ENCODE data around the gene HIVEP1.

Gene HIVEP1

GRCh38 chr6:11994875-11995461 lies 17.1 kb upstream of the HIVEP1 start:
- no peak for DNase-seq

GRCh38 chr6:11996751-11997150 lies 15.4 kb upstream of the HIVEP1 start:
- DNase-seq = no peak

- no peak for DNase-seq
Observed at GRCh38 chr6:11999246-11999645, 12.9 kb upstream of the HIVEP1 start.

GRCh38 chr6:12000174-12000573 lies 11.9 kb upstream of the HIVEP1 start:
- DNase-seq = no peak

- no peak for DNase-seq
Observed at GRCh38 chr6:12001004-12001705, 11.0 kb upstream of the HIVEP1 start.

GRCh38 chr6:12001706-12002435 lies 10.2 kb upstream of the HIVEP1 start:
- DNase-seq = no peak

- DNase-seq = no peak
Observed at GRCh38 chr6:12007473-12007872, 4.6 kb upstream of the HIVEP1 start.

- no peak for DNase-seq
Observed at GRCh38 chr6:12007887-12008286, 4.2 kb upstream of the HIVEP1 start.

- DNase-seq = peak; percentile 88
Observed at GRCh38 chr6:12008366-12009179, 3.5 kb upstream of the HIVEP1 start.

GRCh38 chr6:12009180-12009685 lies 2.9 kb upstream of the HIVEP1 start:
- DNase-seq = no peak

GRCh38 chr6:12009876-12010634 lies 2.1 kb upstream of the HIVEP1 start:
- no peak for DNase-seq

- peak; percentile 76 for DNase-seq
Observed at GRCh38 chr6:12010635-12011275, 1.4 kb upstream of the HIVEP1 start.

GRCh38 chr6:12011276-12012037 lies 655 bp upstream of the HIVEP1 start:
- DNase-seq = peak; percentile 96

- peak; percentile 80 for DNase-seq
Observed at GRCh38 chr6:12012558-12013306, 620 bp downstream of the HIVEP1 start.

- no peak for DNase-seq
Observed at GRCh38 chr6:12013307-12013719, 1.2 kb downstream of the HIVEP1 start.

- DNase-seq = no peak
Observed at GRCh38 chr6:12014027-12014872, 2.1 kb downstream of the HIVEP1 start.

- no peak for DNase-seq
Observed at GRCh38 chr6:12014873-12015149, 2.7 kb downstream of the HIVEP1 start.

GRCh38 chr6:12017263-12017662 lies 5.2 kb downstream of the HIVEP1 start:
- DNase-seq = no peak

GRCh38 chr6:12017876-12018401 lies 5.8 kb downstream of the HIVEP1 start:
- no peak for DNase-seq

Measured in activated CD8-positive, alpha-beta memory T cell treated with anti-CD3 and anti-CD28 coated beads, Interleukin-2, amount 50 U/mL, for 48 hours (primary cell).